Astrocyte of the spinal cord (primary cell): ENCODE measurements around the gene PEX19.
A peak's percentile ranks its signal among the peaks of the same experiment; 100 is the strongest.

Experiments
- DNase-seq: peaks from one replicate; pipeline ENCODE4 v3.0.0; 2011; ENCODE audit warnings: low read depth, low spot score
- H3K4me3 ChIP-seq: 2 replicates; pipeline ENCODE4 v1.5.1; 2011; ENCODE audit warnings: low read depth, mild to moderate bottlenecking, low read length, moderate library complexity
- in situ Hi-C: cut with HindIII; loops from 2 replicates; pipeline ENCODE4 v1.10.0; 2017; ENCODE audit warnings: low sequenced_read_pairs
- TF ChIP-seq, protein P1 (sequence below): IDR thresholded peaks from 2 replicates; pipeline ENCODE4 v1.5.1; 2012; ENCODE audit warnings: low read depth, mild to moderate bottlenecking, low read length, inconsistent platforms

The PEX19 gene, protein sequence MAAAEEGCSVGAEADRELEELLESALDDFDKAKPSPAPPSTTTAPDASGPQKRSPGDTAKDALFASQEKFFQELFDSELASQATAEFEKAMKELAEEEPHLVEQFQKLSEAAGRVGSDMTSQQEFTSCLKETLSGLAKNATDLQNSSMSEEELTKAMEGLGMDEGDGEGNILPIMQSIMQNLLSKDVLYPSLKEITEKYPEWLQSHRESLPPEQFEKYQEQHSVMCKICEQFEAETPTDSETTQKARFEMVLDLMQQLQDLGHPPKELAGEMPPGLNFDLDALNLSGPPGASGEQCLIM

DNA sequence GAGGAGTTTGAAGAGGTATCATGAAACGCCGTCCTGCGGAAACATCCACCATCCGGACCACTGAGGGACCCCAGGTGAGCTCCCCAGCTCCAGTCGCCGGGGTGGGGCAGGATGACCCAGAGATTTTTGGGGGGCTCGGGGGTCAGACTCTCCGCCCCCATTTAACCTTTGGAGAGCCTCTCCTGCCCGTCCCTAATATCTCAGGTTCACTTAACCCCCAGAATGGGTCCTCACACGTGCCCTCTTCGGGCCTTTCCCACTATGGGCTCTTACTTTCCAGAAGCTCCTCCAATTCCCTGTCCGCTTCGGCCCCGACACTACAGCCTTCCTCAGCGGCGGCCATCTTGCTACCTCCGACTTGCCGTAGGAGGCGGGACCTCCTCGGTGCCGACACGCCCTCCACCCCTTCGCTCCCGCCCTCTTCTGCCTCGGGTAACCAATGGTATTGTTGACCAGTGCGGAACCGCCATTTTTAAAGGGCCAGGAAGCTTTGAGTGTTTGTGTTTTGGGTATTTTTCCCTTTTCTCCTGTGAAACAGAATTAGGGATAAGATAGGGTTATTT is at the start of gene PEX19:
Gene PEX19 (minus strand): TSS at position 352 of the 563 bp plus-strand sequence. CDS start 9 bp downstream, at position 343.
- peak; percentile 94 for DNase-seq
- in situ Hi-C loops: no loop called here
- TF ChIP-seq, protein P1, sequence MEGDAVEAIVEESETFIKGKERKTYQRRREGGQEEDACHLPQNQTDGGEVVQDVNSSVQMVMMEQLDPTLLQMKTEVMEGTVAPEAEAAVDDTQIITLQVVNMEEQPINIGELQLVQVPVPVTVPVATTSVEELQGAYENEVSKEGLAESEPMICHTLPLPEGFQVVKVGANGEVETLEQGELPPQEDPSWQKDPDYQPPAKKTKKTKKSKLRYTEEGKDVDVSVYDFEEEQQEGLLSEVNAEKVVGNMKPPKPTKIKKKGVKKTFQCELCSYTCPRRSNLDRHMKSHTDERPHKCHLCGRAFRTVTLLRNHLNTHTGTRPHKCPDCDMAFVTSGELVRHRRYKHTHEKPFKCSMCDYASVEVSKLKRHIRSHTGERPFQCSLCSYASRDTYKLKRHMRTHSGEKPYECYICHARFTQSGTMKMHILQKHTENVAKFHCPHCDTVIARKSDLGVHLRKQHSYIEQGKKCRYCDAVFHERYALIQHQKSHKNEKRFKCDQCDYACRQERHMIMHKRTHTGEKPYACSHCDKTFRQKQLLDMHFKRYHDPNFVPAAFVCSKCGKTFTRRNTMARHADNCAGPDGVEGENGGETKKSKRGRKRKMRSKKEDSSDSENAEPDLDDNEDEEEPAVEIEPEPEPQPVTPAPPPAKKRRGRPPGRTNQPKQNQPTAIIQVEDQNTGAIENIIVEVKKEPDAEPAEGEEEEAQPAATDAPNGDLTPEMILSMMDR: no peak
- peak within 1 kb of the TSS; percentile 93 for H3K4me3 ChIP-seq

DNA sequence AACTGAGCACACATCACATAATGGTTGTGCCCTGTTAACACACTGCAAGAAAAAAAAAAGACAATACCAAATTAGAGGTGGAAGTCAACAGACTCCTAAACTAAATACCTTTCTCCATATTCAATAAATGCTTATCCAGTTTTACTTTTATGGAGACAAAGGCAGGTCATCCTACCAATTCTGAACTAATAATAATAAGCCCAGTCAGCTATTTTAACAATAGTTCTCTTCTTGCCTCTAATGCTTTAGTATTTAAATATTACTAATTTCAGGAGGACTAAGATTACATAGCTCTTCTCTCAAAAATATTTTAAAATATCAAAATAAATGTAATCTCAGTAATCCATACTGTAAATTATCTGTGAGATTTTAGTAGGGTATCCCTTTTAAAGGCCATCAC is 47.6 kb upstream of the PEX19 start:
- DNase-seq: no peak
- in situ Hi-C loops: no loop called here
- TF ChIP-seq, protein P1: no peak
- no peak overlapping the region for H3K4me3 ChIP-seq

DNA sequence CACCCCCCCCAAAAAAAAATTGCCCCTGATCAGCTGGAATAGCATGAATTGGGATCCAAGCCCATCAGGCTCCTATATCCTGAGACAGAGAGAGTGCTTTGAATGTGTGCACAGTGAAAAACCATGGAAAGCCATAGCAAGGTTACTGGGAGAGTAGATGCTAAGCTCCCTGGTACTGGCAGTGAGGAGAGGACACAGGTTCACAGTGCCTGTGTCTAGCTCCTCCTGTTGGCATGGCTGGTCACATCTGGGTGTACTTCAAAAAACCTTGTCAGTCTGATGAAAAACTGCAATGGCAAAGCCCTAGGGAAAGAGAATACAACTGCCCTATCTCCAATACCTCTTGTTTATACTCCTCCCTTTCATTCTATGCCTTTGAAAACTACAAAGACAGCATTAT is 45.2 kb upstream of the PEX19 start:
- in situ Hi-C loops: no loop called here
- TF ChIP-seq, protein P1: no peak
- DNase-seq: no peak
- H3K4me3 ChIP-seq: no peak overlapping the region

DNA sequence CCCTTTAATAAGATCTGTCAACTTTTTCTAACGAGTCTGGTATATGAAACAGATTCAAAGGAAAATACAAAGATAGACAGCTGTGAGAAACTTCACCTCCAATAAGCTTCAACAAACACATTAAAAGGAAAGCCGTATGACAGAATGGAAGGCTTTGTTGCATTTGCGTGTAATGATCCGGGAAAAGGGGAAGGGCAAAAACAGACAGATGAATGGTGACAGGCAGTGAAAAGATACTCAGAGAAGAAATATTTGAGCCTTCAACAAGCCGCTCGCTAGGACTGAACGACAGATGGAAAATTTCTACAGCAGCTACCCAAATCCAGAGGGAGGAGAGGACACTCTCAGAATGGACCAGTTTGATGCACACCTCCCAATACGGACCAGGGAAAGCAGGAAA is 43.3 kb upstream of the PEX19 start:
- H3K4me3 ChIP-seq: no peak overlapping the region
- in situ Hi-C loops: no loop called here
- TF ChIP-seq, protein P1: no peak
- DNase-seq: no peak

DNA sequence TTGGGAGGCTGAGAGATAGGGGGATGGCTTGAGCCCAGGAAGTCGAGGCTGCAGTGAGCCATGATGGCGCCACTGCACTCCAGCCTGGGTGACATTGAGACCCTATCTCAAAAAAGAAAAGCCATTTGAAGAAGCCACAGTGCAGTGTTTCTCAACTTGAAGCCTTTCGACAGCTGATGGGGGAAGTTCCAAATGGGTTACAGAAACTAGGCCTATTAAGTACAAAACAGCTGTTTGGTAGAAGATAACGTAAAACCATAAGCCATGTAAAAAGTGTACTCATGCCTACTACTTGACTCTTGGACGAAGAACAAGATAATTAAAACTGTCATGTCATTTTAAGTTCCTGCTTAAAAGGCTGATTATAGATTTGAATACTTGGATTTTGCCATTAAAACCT is 41.5 kb upstream of the PEX19 start:
- TF ChIP-seq, protein P1: no peak
- no peak for DNase-seq
- in situ Hi-C loops: no loop called here
- no peak overlapping the region for H3K4me3 ChIP-seq

DNA sequence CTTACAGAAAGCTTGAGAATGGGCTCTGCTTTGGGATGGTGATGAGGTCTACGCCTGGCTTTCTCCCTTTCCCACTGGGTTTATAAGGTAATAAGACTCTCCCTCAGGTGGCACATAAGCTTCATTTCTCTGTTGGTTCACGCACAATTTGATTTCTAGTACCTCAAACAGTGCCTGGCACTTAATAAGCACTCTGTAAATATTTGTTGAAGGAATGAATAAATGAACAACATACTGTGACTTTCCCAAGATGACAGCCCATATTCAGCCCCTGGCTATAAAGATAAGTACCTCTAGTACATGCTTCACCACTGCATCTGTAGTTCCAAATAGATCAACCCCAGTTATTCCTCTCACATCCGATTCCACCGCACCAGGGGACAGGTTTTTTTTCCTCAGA is 40.3 kb upstream of the PEX19 start:
- in situ Hi-C loops: no loop called here
- no peak overlapping the region for H3K4me3 ChIP-seq
- DNase-seq: no peak
- TF ChIP-seq, protein P1: no peak
